Measurements from ENCODE around the gene JPH4. TPM values are rescaled to one million over a fixed set of nuclear protein-coding genes. Genes with fewer than 3 reads are reported as not detected.

Gene JPH4
- polyA plus RNA-seq, 3 donors: 2.2 to 4.1 (median 3.7) TPM

DNA sequence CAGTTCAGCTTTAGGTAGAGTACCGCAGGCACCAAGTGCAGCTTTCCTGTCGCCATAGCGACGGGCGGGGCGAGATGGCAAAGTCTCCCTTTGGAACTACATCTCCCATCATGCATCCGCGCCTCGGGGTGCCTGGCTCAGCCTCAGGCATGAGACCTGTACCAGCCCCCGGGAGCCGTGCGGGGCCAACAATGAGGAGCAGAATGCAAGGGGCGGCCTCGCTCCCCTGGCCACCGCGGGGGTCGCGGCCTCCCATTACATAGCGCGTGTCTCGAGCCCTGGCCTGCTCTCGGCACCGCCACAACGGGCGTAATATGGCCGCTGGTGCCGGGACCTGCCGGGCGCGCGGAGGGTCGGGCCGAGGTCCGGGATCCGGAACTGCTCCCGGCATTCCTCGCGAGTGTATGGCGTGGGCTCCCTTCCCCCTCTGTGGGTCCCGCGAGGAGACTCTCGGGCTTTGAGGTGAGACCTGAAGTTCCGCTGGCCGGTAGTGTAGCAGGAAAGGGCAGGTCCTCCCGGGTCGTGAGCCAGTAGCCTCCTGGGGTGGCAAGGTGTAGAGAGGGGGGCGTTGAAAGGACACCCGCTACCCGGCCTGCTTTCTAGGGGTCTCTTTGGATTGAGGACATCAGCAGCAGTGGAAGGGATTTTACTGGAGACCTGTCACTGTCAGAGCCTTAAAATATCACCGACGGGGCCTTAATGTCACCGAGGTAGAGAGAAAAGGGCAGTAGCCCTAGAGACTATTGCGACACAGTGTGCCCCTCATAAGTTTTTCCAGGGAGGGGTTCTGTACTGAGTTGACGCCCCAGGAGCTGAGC is 22.5 kb downstream of the JPH4 start, which contains the start of gene THTPA:
Gene THTPA (plus strand): TSS at position 390 of the 818 bp plus-strand sequence. CDS start 487 bp downstream, outside the sequence.
- TF ChIP-seq, protein P1, sequence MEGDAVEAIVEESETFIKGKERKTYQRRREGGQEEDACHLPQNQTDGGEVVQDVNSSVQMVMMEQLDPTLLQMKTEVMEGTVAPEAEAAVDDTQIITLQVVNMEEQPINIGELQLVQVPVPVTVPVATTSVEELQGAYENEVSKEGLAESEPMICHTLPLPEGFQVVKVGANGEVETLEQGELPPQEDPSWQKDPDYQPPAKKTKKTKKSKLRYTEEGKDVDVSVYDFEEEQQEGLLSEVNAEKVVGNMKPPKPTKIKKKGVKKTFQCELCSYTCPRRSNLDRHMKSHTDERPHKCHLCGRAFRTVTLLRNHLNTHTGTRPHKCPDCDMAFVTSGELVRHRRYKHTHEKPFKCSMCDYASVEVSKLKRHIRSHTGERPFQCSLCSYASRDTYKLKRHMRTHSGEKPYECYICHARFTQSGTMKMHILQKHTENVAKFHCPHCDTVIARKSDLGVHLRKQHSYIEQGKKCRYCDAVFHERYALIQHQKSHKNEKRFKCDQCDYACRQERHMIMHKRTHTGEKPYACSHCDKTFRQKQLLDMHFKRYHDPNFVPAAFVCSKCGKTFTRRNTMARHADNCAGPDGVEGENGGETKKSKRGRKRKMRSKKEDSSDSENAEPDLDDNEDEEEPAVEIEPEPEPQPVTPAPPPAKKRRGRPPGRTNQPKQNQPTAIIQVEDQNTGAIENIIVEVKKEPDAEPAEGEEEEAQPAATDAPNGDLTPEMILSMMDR (IDR thresholded peaks at IDR 0.05): no peak
- H3K27ac ChIP-seq (ENCODE audit: low read depth in 1 of 2, low read length in 2 of 2): peak within 1 kb of the TSS; percentile 33 to 91
- H3K4me2 ChIP-seq (replicated peaks; ENCODE audit: extremely low read depth, low read length, poor library complexity, severe bottlenecking): peak within 1 kb of the TSS; percentile 79
- intact Hi-C loops (cut with micrococcal nuclease): no loop called here
- H4K20me1 ChIP-seq (ENCODE audit: insufficient read depth, low read length): peaks cover 6% of the 10 kb centered on the region
- H3K9ac ChIP-seq (ENCODE audit: insufficient read depth, low read length, poor library complexity, severe bottlenecking): peak within 1 kb of the TSS; percentile 85
- peaks cover 18% of the 10 kb centered on the region for H3K79me2 ChIP-seq (ENCODE audit: insufficient read depth, low read length)
- H3K4me3 Mint-ChIP-seq: peak within 1 kb of the TSS; percentile 88 to 93
- H3K27me3 Mint-ChIP-seq (ENCODE audit: low read depth in 3 of 3): peaks cover 0 to 1% (median 0%) of the 10 kb centered on the region in 3 donors
- peaks cover 25% of the 10 kb centered on the region for H3K4me1 Mint-ChIP-seq
- H3K4me1 ChIP-seq (ENCODE audit: control insufficient read depth in 1 of 2, insufficient read depth in 2 of 2, low read length in 2 of 2): peaks cover 19 to 31% of the 10 kb centered on the region in 2 donors
- peak within 1 kb of the TSS; percentile 95 for H2AFZ ChIP-seq (ENCODE audit: insufficient read depth, low read depth, low read length, poor library complexity, severe bottlenecking)
- H3K9me3 Mint-ChIP-seq: no peaks in the 10 kb centered on the region
- peaks cover 25 to 35% of the 10 kb centered on the region in 2 donors for H3K36me3 ChIP-seq (replicated peaks in 1 of 2; ENCODE audit: control insufficient read depth in 1 of 2, insufficient read depth in 2 of 2, low read length in 2 of 2)
- peak; percentile 76 to 84 (median 82) for DNase-seq
- no peaks in the 10 kb centered on the region for H3K9me3 ChIP-seq (replicated peaks in 1 of 2; ENCODE audit: control insufficient read depth in 1 of 2, insufficient read depth in 1 of 2, low read length in 2 of 2)
- peak within 1 kb of the TSS; percentile 78 to 95 (median 92) for H3K27ac Mint-ChIP-seq
- H3K36me3 Mint-ChIP-seq: peaks cover 25 to 33% of the 10 kb centered on the region in 2 donors
- WGBS (ENCODE audit: insufficient coverage): 1% methylated on average over 49 of the region's 54 CpGs
- H3K4me3 ChIP-seq (replicated peaks in 1 of 3; ENCODE audit: low read depth in 2 of 3, low read length in 3 of 3): peak within 1 kb of the TSS; percentile 52 to 99 (median 70)
- no peaks in the 10 kb centered on the region for H3K27me3 ChIP-seq (ENCODE audit: control insufficient read depth in 2 of 2, insufficient read depth in 2 of 2, low read length in 2 of 2)

GRCh38 chr14:23555533-23555881 is 23.1 kb downstream of the JPH4 start:
- intact Hi-C loops (cut with micrococcal nuclease): no loop called here
- peaks cover 23 to 37% of the 10 kb centered on the region in 2 donors for H3K4me1 ChIP-seq (ENCODE audit: control insufficient read depth in 1 of 2, insufficient read depth in 2 of 2, low read length in 2 of 2)
- peak overlapping the region; percentile 95 for H2AFZ ChIP-seq (ENCODE audit: insufficient read depth, low read depth, low read length, poor library complexity, severe bottlenecking)
- peaks cover 0 to 1% (median 0%) of the 10 kb centered on the region in 3 donors for H3K27me3 Mint-ChIP-seq (ENCODE audit: low read depth in 3 of 3)
- H3K9me3 Mint-ChIP-seq: no peaks in the 10 kb centered on the region
- H3K4me2 ChIP-seq (replicated peaks; ENCODE audit: extremely low read depth, low read length, poor library complexity, severe bottlenecking): peak overlapping the region; percentile 79
- WGBS (ENCODE audit: insufficient coverage): 0% methylated on average over 6 of the region's 14 CpGs
- peak overlapping the region in 5 of 7 donors; percentile 87 to 95 (median 94) for H3K27ac Mint-ChIP-seq
- TF ChIP-seq, protein P1 (IDR thresholded peaks at IDR 0.05): no peak
- peaks cover 6% of the 10 kb centered on the region for H4K20me1 ChIP-seq (ENCODE audit: insufficient read depth, low read length)
- H3K9me3 ChIP-seq (replicated peaks in 1 of 2; ENCODE audit: control insufficient read depth in 1 of 2, insufficient read depth in 1 of 2, low read length in 2 of 2): no peaks in the 10 kb centered on the region
- peaks cover 18% of the 10 kb centered on the region for H3K79me2 ChIP-seq (ENCODE audit: insufficient read depth, low read length)
- peak overlapping the region in 1 of 2 donors; percentile 91 for H3K27ac ChIP-seq (ENCODE audit: low read depth in 1 of 2, low read length in 2 of 2)
- H3K4me3 ChIP-seq (replicated peaks in 1 of 3; ENCODE audit: low read depth in 2 of 3, low read length in 3 of 3): peak overlapping the region; percentile 52 to 99 (median 70)
- peaks cover 21 to 30% of the 10 kb centered on the region in 2 donors for H3K36me3 ChIP-seq (replicated peaks in 1 of 2; ENCODE audit: control insufficient read depth in 1 of 2, insufficient read depth in 2 of 2, low read length in 2 of 2)
- H3K9ac ChIP-seq (ENCODE audit: insufficient read depth, low read length, poor library complexity, severe bottlenecking): peak overlapping the region; percentile 85
- H3K36me3 Mint-ChIP-seq: peaks cover 20 to 27% of the 10 kb centered on the region in 2 donors
- peaks cover 0 to 4% of the 10 kb centered on the region in 2 donors for H3K27me3 ChIP-seq (ENCODE audit: control insufficient read depth in 2 of 2, insufficient read depth in 2 of 2, low read length in 2 of 2)
- H3K4me3 Mint-ChIP-seq: peak overlapping the region; percentile 88 to 93
- peaks cover 28% of the 10 kb centered on the region for H3K4me1 Mint-ChIP-seq
- no peak for DNase-seq

Data from CD14-positive monocyte (primary cell).